HG02981 (cell line): ENCODE data around the gene CSRP3.
"Not testable (repeated sequence)": the region's sequence is repeated elsewhere in the genome, so short reads cannot be mapped to it uniquely, and the experiment has no call there.

Experiments used
- ATAC-seq: cut with Tn5 transposase; IDR thresholded peaks from one replicate; pipeline ENCODE4 v1.9.1; 2021; ENCODE audit warnings: mild to moderate bottlenecking, moderate library complexity; ENCODE audit not compliant: unreplicated experiment

Gene CSRP3

GRCh38 chr11:19136884-19137283, 64.9 kb downstream of the CSRP3 start:
- not testable (repeated sequence) for ATAC-seq

GRCh38 chr11:19134004-19134403, 67.8 kb downstream of the CSRP3 start:
- no peak for ATAC-seq
